Measurements from ENCODE around the gene ACTN4.
A peak's percentile ranks its signal among the peaks of the same experiment; 100 is the strongest.

ACTN4 gene

GRCh38 chr19:38635483-38636399 is 11.7 kb upstream of the ACTN4 start:
- no peak for DNase-seq

GRCh38 chr19:38638461-38638860 is 9.0 kb upstream of the ACTN4 start:
- no peak for DNase-seq

GRCh38 chr19:38639679-38640078 is 7.8 kb upstream of the ACTN4 start:
- no peak for DNase-seq

- no peak for DNase-seq
Observed at GRCh38 chr19:38640368-38640767, 7.1 kb upstream of the ACTN4 start.

GRCh38 chr19:38642176-38642575 is 5.3 kb upstream of the ACTN4 start:
- DNase-seq: no peak

- DNase-seq: no peak
Observed at GRCh38 chr19:38644719-38645118, 2.7 kb upstream of the ACTN4 start.

GRCh38 chr19:38647966-38648768 is 718 bp downstream of the ACTN4 start:
- no peak for DNase-seq

- no peak for DNase-seq
Observed at GRCh38 chr19:38648769-38649304, 1.4 kb downstream of the ACTN4 start.

GRCh38 chr19:38649305-38650171 is 2.1 kb downstream of the ACTN4 start:
- DNase-seq: no peak

- no peak for DNase-seq
Observed at GRCh38 chr19:38650172-38650775, 2.8 kb downstream of the ACTN4 start.

GRCh38 chr19:38650911-38651584 is 3.6 kb downstream of the ACTN4 start:
- peak; percentile 72 for DNase-seq

GRCh38 chr19:38653028-38653571 is 5.7 kb downstream of the ACTN4 start:
- DNase-seq: peak; percentile 45

- DNase-seq: peak; percentile 77
Observed at GRCh38 chr19:38654628-38655055, 7.2 kb downstream of the ACTN4 start.

- DNase-seq: peak; percentile 42
Observed at GRCh38 chr19:38655148-38655824, 7.8 kb downstream of the ACTN4 start.

- peak; percentile 63 for DNase-seq
Observed at GRCh38 chr19:38656171-38656981, 8.9 kb downstream of the ACTN4 start.

GRCh38 chr19:38657633-38658222 is 10.3 kb downstream of the ACTN4 start:
- peak; percentile 94 for DNase-seq

- DNase-seq: peak; percentile 100
Observed at GRCh38 chr19:38658462-38659306, 11.2 kb downstream of the ACTN4 start.

- no peak for DNase-seq
Observed at GRCh38 chr19:38660724-38661123, 13.3 kb downstream of the ACTN4 start.
